ENCODE measurements around the gene CD300A.

The CD300A gene

GRCh38 chr17:74466111-74466827 is at the start of gene CD300A:
Gene CD300A (plus strand): TSS chr17:74466634. CDS start chr17:74466704, 70 bp downstream.
- Histone ChIP-seq H3K9me3 (ENCODE audit: control insufficient read depth in 5 of 5, low read length in 5 of 5) (no peaks in the 10 kb centered on the region), H3K27me3 (ENCODE audit: control insufficient read depth in 5 of 5, insufficient read depth in 4 of 5, low read length in 5 of 5) (peaks cover 14 to 24% (median 22%) of the 10 kb centered on the region in 5 donors), H3K9ac (ENCODE audit: low read length in 5 of 5) (peak within 1 kb of the TSS in 2 of 5 donors; percentile 41 to 46), H3K27ac (ENCODE audit: low read depth, low read length) (no peak within 1 kb of the TSS), H3K36me3 (ENCODE audit: control insufficient read depth in 5 of 5, insufficient read depth in 5 of 5, low read length in 5 of 5) (no peaks in the 10 kb centered on the region), H3K4me3 (ENCODE audit: low read depth in 1 of 5, low read length in 5 of 5) (peak within 1 kb of the TSS; percentile 2 to 63 (median 39)), H3K4me1 (ENCODE audit: control insufficient read depth in 5 of 5, insufficient read depth in 5 of 5, low read length in 5 of 5) (peaks cover 0 to 26% (median 8%) of the 10 kb centered on the region in 5 donors)

- Histone ChIP-seq H3K4me3 (ENCODE audit: low read depth in 1 of 5, low read length in 5 of 5) (no peak overlapping the region), H3K4me1 (ENCODE audit: control insufficient read depth in 5 of 5, insufficient read depth in 5 of 5, low read length in 5 of 5) (no peaks in the 10 kb centered on the region), H3K9ac (ENCODE audit: low read length in 5 of 5) (no peak overlapping the region), H3K27ac (ENCODE audit: low read depth, low read length) (no peak overlapping the region), H3K27me3 (ENCODE audit: control insufficient read depth in 5 of 5, insufficient read depth in 4 of 5, low read length in 5 of 5) (peaks cover 0 to 3% (median 0%) of the 10 kb centered on the region in 5 donors), H3K36me3 (ENCODE audit: control insufficient read depth in 5 of 5, insufficient read depth in 5 of 5, low read length in 5 of 5) (no peaks in the 10 kb centered on the region), H3K9me3 (ENCODE audit: control insufficient read depth in 5 of 5, low read length in 5 of 5) (no peaks in the 10 kb centered on the region)
These were observed 49.0 kb upstream of the CD300A start for GRCh38 chr17:74417178-74418045.

GRCh38 chr17:74419928-74420411 is 46.5 kb upstream of the CD300A start:
- Histone ChIP-seq H3K27ac (ENCODE audit: low read depth, low read length) (no peak overlapping the region), H3K4me3 (ENCODE audit: low read depth in 1 of 5, low read length in 5 of 5) (no peak overlapping the region), H3K36me3 (ENCODE audit: control insufficient read depth in 5 of 5, insufficient read depth in 5 of 5, low read length in 5 of 5) (no peaks in the 10 kb centered on the region), H3K4me1 (ENCODE audit: control insufficient read depth in 5 of 5, insufficient read depth in 5 of 5, low read length in 5 of 5) (no peaks in the 10 kb centered on the region), H3K27me3 (ENCODE audit: control insufficient read depth in 5 of 5, insufficient read depth in 4 of 5, low read length in 5 of 5) (peaks cover 0 to 8% (median 0%) of the 10 kb centered on the region in 5 donors), H3K9ac (ENCODE audit: low read length in 5 of 5) (no peak overlapping the region), H3K9me3 (ENCODE audit: control insufficient read depth in 5 of 5, low read length in 5 of 5) (no peaks in the 10 kb centered on the region)

- H3K4me3 ChIP-seq (ENCODE audit: low read depth in 1 of 5, low read length in 5 of 5) = no peak overlapping the region
- H3K27me3 ChIP-seq (ENCODE audit: control insufficient read depth in 5 of 5, insufficient read depth in 4 of 5, low read length in 5 of 5) = peaks cover 0 to 8% (median 0%) of the 10 kb centered on the region in 5 donors
- no peaks in the 10 kb centered on the region for H3K36me3 ChIP-seq (ENCODE audit: control insufficient read depth in 5 of 5, insufficient read depth in 5 of 5, low read length in 5 of 5)
- H3K9ac ChIP-seq (ENCODE audit: low read length in 5 of 5) = no peak overlapping the region
- H3K9me3 ChIP-seq (ENCODE audit: control insufficient read depth in 5 of 5, low read length in 5 of 5) = no peaks in the 10 kb centered on the region
- H3K4me1 ChIP-seq (ENCODE audit: control insufficient read depth in 5 of 5, insufficient read depth in 5 of 5, low read length in 5 of 5) = peaks cover 0 to 11% (median 9%) of the 10 kb centered on the region in 5 donors
- no peak overlapping the region for H3K27ac ChIP-seq (ENCODE audit: low read depth, low read length)
These were observed 42.3 kb upstream of the CD300A start for GRCh38 chr17:74424117-74424516.

- no peaks in the 10 kb centered on the region for H3K36me3 ChIP-seq (ENCODE audit: control insufficient read depth in 5 of 5, insufficient read depth in 5 of 5, low read length in 5 of 5)
- no peak overlapping the region for H3K9ac ChIP-seq (ENCODE audit: low read length in 5 of 5)
- H3K27ac ChIP-seq (ENCODE audit: low read depth, low read length) = no peak overlapping the region
- peaks cover 0 to 13% (median 9%) of the 10 kb centered on the region in 5 donors for H3K4me1 ChIP-seq (ENCODE audit: control insufficient read depth in 5 of 5, insufficient read depth in 5 of 5, low read length in 5 of 5)
- H3K27me3 ChIP-seq (ENCODE audit: control insufficient read depth in 5 of 5, insufficient read depth in 4 of 5, low read length in 5 of 5) = peaks cover 0 to 8% (median 0%) of the 10 kb centered on the region in 5 donors
- H3K9me3 ChIP-seq (ENCODE audit: control insufficient read depth in 5 of 5, low read length in 5 of 5) = no peaks in the 10 kb centered on the region
- no peak overlapping the region for H3K4me3 ChIP-seq (ENCODE audit: low read depth in 1 of 5, low read length in 5 of 5)
These were observed 41.8 kb upstream of the CD300A start for GRCh38 chr17:74424657-74425056.

- Histone ChIP-seq H3K9ac (ENCODE audit: low read length in 5 of 5) (no peak overlapping the region), H3K27me3 (ENCODE audit: control insufficient read depth in 5 of 5, insufficient read depth in 4 of 5, low read length in 5 of 5) (peaks cover under 1 to 8% (median 4%) of the 10 kb centered on the region in 5 donors), H3K9me3 (ENCODE audit: control insufficient read depth in 5 of 5, low read length in 5 of 5) (no peaks in the 10 kb centered on the region), H3K4me1 (ENCODE audit: control insufficient read depth in 5 of 5, insufficient read depth in 5 of 5, low read length in 5 of 5) (peaks cover 0 to 33% (median 25%) of the 10 kb centered on the region in 5 donors), H3K4me3 (ENCODE audit: low read depth in 1 of 5, low read length in 5 of 5) (no peak overlapping the region), H3K36me3 (ENCODE audit: control insufficient read depth in 5 of 5, insufficient read depth in 5 of 5, low read length in 5 of 5) (no peaks in the 10 kb centered on the region), H3K27ac (ENCODE audit: low read depth, low read length) (no peak overlapping the region)
These were observed 39.8 kb upstream of the CD300A start for GRCh38 chr17:74426551-74427047.

- H3K9ac ChIP-seq (ENCODE audit: low read length in 5 of 5) = no peak overlapping the region
These were observed 39.2 kb upstream of the CD300A start for GRCh38 chr17:74427048-74427762.

GRCh38 chr17:74427763-74428153 is 38.7 kb upstream of the CD300A start:
- Histone ChIP-seq H3K27ac (ENCODE audit: low read depth, low read length) (no peak overlapping the region), H3K4me1 (ENCODE audit: control insufficient read depth in 5 of 5, insufficient read depth in 5 of 5, low read length in 5 of 5) (peaks cover 0 to 41% (median 33%) of the 10 kb centered on the region in 5 donors), H3K9ac (ENCODE audit: low read length in 5 of 5) (no peak overlapping the region)

More at GRCh38 chr17:74427048-74427762, 39.2 kb upstream of the CD300A start:
- Histone ChIP-seq H3K36me3 (ENCODE audit: control insufficient read depth in 5 of 5, insufficient read depth in 5 of 5, low read length in 5 of 5) (no peaks in the 10 kb centered on the region), H3K9me3 (ENCODE audit: control insufficient read depth in 5 of 5, low read length in 5 of 5) (no peaks in the 10 kb centered on the region), H3K4me3 (ENCODE audit: low read depth in 1 of 5, low read length in 5 of 5) (no peak overlapping the region), H3K4me1 (ENCODE audit: control insufficient read depth in 5 of 5, insufficient read depth in 5 of 5, low read length in 5 of 5) (peaks cover 0 to 39% (median 31%) of the 10 kb centered on the region in 5 donors), H3K27ac (ENCODE audit: low read depth, low read length) (no peak overlapping the region), H3K27me3 (ENCODE audit: control insufficient read depth in 5 of 5, insufficient read depth in 4 of 5, low read length in 5 of 5) (peaks cover 2 to 10% (median 7%) of the 10 kb centered on the region in 5 donors)

GRCh38 chr17:74429604-74430384 is 36.6 kb upstream of the CD300A start:
- Histone ChIP-seq H3K36me3 (ENCODE audit: control insufficient read depth in 5 of 5, insufficient read depth in 5 of 5, low read length in 5 of 5) (no peaks in the 10 kb centered on the region), H3K9ac (ENCODE audit: low read length in 5 of 5) (peak overlapping the region in 2 of 5 donors; percentile 53 to 78), H3K4me3 (ENCODE audit: low read depth in 1 of 5, low read length in 5 of 5) (peak overlapping the region; percentile 69 to 89 (median 75)), H3K4me1 (ENCODE audit: control insufficient read depth in 5 of 5, insufficient read depth in 5 of 5, low read length in 5 of 5) (peaks cover 0 to 53% (median 42%) of the 10 kb centered on the region in 5 donors), H3K9me3 (ENCODE audit: control insufficient read depth in 5 of 5, low read length in 5 of 5) (no peaks in the 10 kb centered on the region), H3K27ac (ENCODE audit: low read depth, low read length) (peak overlapping the region; percentile 80), H3K27me3 (ENCODE audit: control insufficient read depth in 5 of 5, insufficient read depth in 4 of 5, low read length in 5 of 5) (peaks cover 0 to 15% (median 5%) of the 10 kb centered on the region in 5 donors)

More at GRCh38 chr17:74427763-74428153, 38.7 kb upstream of the CD300A start:
- Histone ChIP-seq H3K36me3 (ENCODE audit: control insufficient read depth in 5 of 5, insufficient read depth in 5 of 5, low read length in 5 of 5) (no peaks in the 10 kb centered on the region), H3K4me3 (ENCODE audit: low read depth in 1 of 5, low read length in 5 of 5) (no peak overlapping the region), H3K27me3 (ENCODE audit: control insufficient read depth in 5 of 5, insufficient read depth in 4 of 5, low read length in 5 of 5) (peaks cover 2 to 12% (median 5%) of the 10 kb centered on the region in 5 donors), H3K9me3 (ENCODE audit: control insufficient read depth in 5 of 5, low read length in 5 of 5) (no peaks in the 10 kb centered on the region)
